OCI-LY1 (cell line): ENCODE measurements around the gene DHX32.

ENCODE experiments used
- H2AFZ ChIP-seq: fragments of 200-600 bp; sonication (generic), shearing (Covaris generic); 2 replicates; pipeline ENCODE4 v1.6.0; 2014; ENCODE audit warnings: antibody characterized with exemption, mild to moderate bottlenecking, low read length
- H3F3A ChIP-seq: fragments of 200-600 bp; sonication (generic), shearing (Covaris generic); 2 replicates; pipeline ENCODE4 v1.6.0; 2014; ENCODE audit warnings: mild to moderate bottlenecking, antibody characterized with exemption, low read length, moderate library complexity; ENCODE audit not compliant: insufficient read depth
- H3K27ac ChIP-seq: fragments of 200-600 bp; sonication (generic); 2 replicates; pipeline ENCODE4 v1.5.1; 2014; ENCODE audit warnings: low read length, mixed run types, mild to moderate bottlenecking, low read depth; ENCODE audit not compliant: poor library complexity, severe bottlenecking
- H3K27me3 ChIP-seq: fragments of 200-600 bp; sonication (generic); 2 replicates; pipeline ENCODE4 v1.6.0; 2014; ENCODE audit warnings: antibody characterized with exemption, mild to moderate bottlenecking, low read length, moderate library complexity; ENCODE audit not compliant: insufficient read depth
- H3K36me3 ChIP-seq: fragments of 200-600 bp; sonication (generic); 2 replicates; pipeline ENCODE4 v1.6.1; 2014; ENCODE audit warnings: mild to moderate bottlenecking, antibody characterized with exemption, low read length, moderate library complexity, mixed read lengths; ENCODE audit not compliant: insufficient read depth
- H3K4me1 ChIP-seq: fragments of 200-600 bp; sonication (generic); 2 replicates; pipeline ENCODE4 v1.5.1; 2014; ENCODE audit warnings: mild to moderate bottlenecking, low read length, moderate library complexity; ENCODE audit not compliant: insufficient read depth, severe bottlenecking
- H3K4me2 ChIP-seq: fragments of 200-600 bp; sonication (generic), shearing (Covaris generic); 2 replicates; pipeline ENCODE4 v1.6.1; 2014; ENCODE audit warnings: low read length
- H3K4me3 ChIP-seq: fragments of 200-600 bp; sonication (generic); 2 replicates; pipeline ENCODE4 v1.5.1; 2014; ENCODE audit warnings: low read length, low read depth, mild to moderate bottlenecking, mixed read lengths; ENCODE audit not compliant: poor library complexity, severe bottlenecking
- H3K79me2 ChIP-seq: fragments of 200-600 bp; shearing (Covaris generic); 2 replicates; pipeline ENCODE4 v1.6.1; 2016; ENCODE audit warnings: mixed run types, low read length, mixed read lengths; ENCODE audit not compliant: insufficient read depth
- H3K9ac ChIP-seq: fragments of 200-600 bp; sonication (generic), shearing (Covaris generic); 2 replicates; pipeline ENCODE4 v1.6.1; 2014; ENCODE audit warnings: mild to moderate bottlenecking, low read length, mixed read lengths
- H3K9me2 ChIP-seq: fragments of 200-600 bp; sonication (generic), shearing (Covaris generic); 2 replicates; pipeline ENCODE4 v1.6.1; 2014; ENCODE audit warnings: low read depth, mild to moderate bottlenecking, low read length, mixed read lengths
- H3K9me3 ChIP-seq: fragments of 200-600 bp; shearing (Covaris generic); 2 replicates; pipeline ENCODE4 v1.6.1; 2014; ENCODE audit warnings: low read length, mixed read lengths
- H4K20me1 ChIP-seq: fragments of 200-600 bp; sonication (generic), shearing (Covaris generic); 2 replicates; pipeline ENCODE4 v1.6.0; 2016; ENCODE audit warnings: mild to moderate bottlenecking, low read length; ENCODE audit not compliant: insufficient read depth
- EZH2 ChIP-seq: fragments of 200-600 bp; sonication (generic), shearing (Covaris generic); IDR thresholded peaks from 2 replicates; pipeline ENCODE4 v1.8.0; 2017; ENCODE audit warnings: borderline replicate concordance, mixed run types, mild to moderate bottlenecking, antibody characterized with exemption, low read length, moderate library complexity, mixed read lengths
- TF ChIP-seq, protein P1 (sequence below): fragments of 200-600 bp; sonication (generic), shearing (Covaris generic); IDR thresholded peaks from 2 replicates; pipeline ENCODE4 v1.5.1; 2017; ENCODE audit warnings: mild to moderate bottlenecking, antibody characterized with exemption, low read length, moderate library complexity, mixed read lengths

DHX32 gene

DNA sequence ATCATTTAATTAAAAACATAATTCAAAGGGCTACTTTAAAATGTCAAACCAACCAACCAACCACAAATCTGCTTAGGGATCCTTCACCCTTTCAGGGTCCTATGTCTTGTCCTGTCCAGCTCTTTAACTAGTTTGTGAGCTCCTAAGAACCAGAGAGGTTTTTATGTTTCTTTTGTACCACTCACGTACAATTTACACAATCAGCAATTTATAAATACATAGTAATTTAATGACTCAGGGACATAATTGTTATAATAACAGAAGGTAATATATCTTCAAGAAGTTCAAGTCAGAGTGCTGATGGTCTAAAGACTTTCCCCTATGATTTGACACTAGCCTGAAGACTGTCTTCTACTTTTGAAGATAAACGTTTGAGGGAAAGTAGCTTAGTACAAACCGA is 16.0 kb downstream of the DHX32 start:
- no peaks in the 10 kb centered on the region for H3F3A ChIP-seq
- H3K4me3 ChIP-seq, result no peak overlapping the region
- no peaks in the 10 kb centered on the region for H4K20me1 ChIP-seq
- no peaks in the 10 kb centered on the region for H3K9me3 ChIP-seq
- H3K9ac ChIP-seq, result no peak overlapping the region
- TF ChIP-seq EZH2, result no peak
- peaks cover 7% of the 10 kb centered on the region; the same call in 1 of the 2 replicates for H3K27me3 ChIP-seq
- no peaks in the 10 kb centered on the region for H3K79me2 ChIP-seq
- H2AFZ ChIP-seq, result no peak overlapping the region
- H3K36me3 ChIP-seq, result no peaks in the 10 kb centered on the region
- H3K4me2 ChIP-seq, result no peak overlapping the region
- H3K27ac ChIP-seq, result no peak overlapping the region
- H3K9me2 ChIP-seq, result no peaks in the 10 kb centered on the region
- H3K4me1 ChIP-seq, result no peaks in the 10 kb centered on the region

DNA sequence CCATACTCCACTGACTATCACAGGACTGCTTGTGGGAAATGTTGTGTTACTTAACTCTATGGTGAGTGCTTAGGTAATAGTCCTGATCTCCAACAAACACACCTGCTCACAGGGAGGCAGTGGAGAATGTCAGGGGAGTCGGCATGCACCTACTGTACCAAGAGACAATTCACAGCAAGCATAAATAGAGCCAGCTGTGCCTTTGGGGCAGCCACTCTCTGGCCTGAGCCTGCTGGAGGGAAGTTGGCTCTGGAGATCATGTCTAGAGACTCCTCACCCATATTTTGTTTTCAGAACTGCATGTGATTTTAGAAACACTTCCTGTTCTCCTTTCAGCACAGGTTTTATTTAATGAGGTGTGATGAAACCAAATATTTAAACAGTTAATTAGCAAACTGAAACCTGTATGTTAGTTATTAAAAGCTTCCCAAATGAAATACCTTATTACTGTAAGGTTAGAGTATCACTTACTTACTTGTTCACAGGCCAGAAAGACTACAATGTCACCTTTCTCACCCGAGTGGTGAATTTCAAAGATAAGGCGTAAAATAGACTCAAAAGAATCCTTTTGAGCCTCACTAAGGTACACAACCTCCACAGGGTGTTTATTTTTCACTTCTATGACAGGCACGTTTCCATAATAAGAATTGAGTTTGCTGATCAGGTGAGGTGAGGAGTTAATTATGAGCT is 21.8 kb downstream of the DHX32 start:
- TF ChIP-seq, protein P1, sequence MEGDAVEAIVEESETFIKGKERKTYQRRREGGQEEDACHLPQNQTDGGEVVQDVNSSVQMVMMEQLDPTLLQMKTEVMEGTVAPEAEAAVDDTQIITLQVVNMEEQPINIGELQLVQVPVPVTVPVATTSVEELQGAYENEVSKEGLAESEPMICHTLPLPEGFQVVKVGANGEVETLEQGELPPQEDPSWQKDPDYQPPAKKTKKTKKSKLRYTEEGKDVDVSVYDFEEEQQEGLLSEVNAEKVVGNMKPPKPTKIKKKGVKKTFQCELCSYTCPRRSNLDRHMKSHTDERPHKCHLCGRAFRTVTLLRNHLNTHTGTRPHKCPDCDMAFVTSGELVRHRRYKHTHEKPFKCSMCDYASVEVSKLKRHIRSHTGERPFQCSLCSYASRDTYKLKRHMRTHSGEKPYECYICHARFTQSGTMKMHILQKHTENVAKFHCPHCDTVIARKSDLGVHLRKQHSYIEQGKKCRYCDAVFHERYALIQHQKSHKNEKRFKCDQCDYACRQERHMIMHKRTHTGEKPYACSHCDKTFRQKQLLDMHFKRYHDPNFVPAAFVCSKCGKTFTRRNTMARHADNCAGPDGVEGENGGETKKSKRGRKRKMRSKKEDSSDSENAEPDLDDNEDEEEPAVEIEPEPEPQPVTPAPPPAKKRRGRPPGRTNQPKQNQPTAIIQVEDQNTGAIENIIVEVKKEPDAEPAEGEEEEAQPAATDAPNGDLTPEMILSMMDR, result no peak
- TF ChIP-seq EZH2, result no peak
- no peaks in the 10 kb centered on the region for H3F3A ChIP-seq
- no peaks in the 10 kb centered on the region for H3K4me1 ChIP-seq
- no peaks in the 10 kb centered on the region for H3K9me2 ChIP-seq
- no peak overlapping the region for H3K9ac ChIP-seq
- no peak overlapping the region for H3K27ac ChIP-seq
- H3K4me2 ChIP-seq, result no peak overlapping the region
- H3K27me3 ChIP-seq, result no peaks in the 10 kb centered on the region
- no peaks in the 10 kb centered on the region for H3K79me2 ChIP-seq
- H2AFZ ChIP-seq, result no peak overlapping the region
- no peaks in the 10 kb centered on the region for H3K9me3 ChIP-seq
- no peaks in the 10 kb centered on the region for H4K20me1 ChIP-seq
- H3K36me3 ChIP-seq, result no peaks in the 10 kb centered on the region
- no peak overlapping the region for H3K4me3 ChIP-seq

DNA sequence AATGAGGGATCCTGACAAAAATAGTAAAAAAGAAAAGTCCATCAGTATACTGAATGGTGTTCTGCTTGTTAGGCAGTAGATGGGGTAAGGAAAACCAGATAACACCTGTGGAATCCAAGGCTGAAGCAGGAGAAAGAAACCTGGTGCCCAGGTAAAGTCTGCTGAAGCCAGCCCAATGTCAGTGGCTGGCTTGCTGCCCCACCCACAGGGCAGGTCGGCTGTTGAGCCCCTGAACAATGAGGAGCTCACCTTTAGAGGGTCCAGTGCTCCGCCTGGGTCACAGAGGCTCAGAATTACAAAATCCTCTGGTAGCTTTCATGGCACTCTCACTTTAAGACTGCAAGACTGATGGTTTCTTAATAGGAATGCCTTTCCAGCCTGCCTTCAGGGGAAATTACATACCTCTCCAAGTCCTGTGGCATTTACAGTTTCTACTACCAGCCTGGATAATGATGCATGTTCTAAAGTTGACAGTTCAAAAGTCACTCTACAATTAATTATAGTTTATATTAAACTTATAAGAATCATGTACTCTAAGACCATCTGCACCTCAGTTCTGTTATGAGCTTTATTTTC is 23.8 kb downstream of the DHX32 start:
- Histone ChIP-seq H2AFZ (no peak overlapping the region), H3K4me3 (no peak overlapping the region)

More for the DNA sequence above, 23.8 kb downstream of the DHX32 start:
- Histone ChIP-seq H3K9me2 (no peaks in the 10 kb centered on the region), H4K20me1 (no peaks in the 10 kb centered on the region), H3K79me2 (no peaks in the 10 kb centered on the region), H3K36me3 (no peaks in the 10 kb centered on the region), H3K27ac (no peak overlapping the region), H3F3A (no peaks in the 10 kb centered on the region), H3K9me3 (no peaks in the 10 kb centered on the region), H3K4me1 (no peaks in the 10 kb centered on the region), H3K27me3 (no peaks in the 10 kb centered on the region), H3K4me2 (no peak overlapping the region), H3K9ac (no peak overlapping the region)
- TF ChIP-seq, protein P1, result no peak
- TF ChIP-seq EZH2, result no peak
